Activated naive CD4-positive, alpha-beta T cell treated with Interleukin-2 at 50 U/mL for 16 hours (primary cell): ENCODE measurements around the gene SNX17.
"Not testable (repeated sequence)": the region's sequence is repeated elsewhere in the genome, so short reads cannot be mapped to it uniquely, and the experiment has no call there.

Experiments
- DNase-seq: peaks from one replicate; pipeline ENCODE4 v3.0.0-alpha.2; 2020

SNX17 gene

GRCh38 chr2:27370026-27370815 is at the start of gene SNX17, which contains the start of gene EIF2B4:
SNX17 (plus strand) TSS chr2:27370616; CDS start chr2:27370744, 128 bp downstream.
EIF2B4 (minus strand) TSS chr2:27370338; CDS start chr2:27370314, 24 bp downstream.
- DNase-seq = peak; percentile 100

- DNase-seq = no peak
These were observed 49.4 kb upstream of the SNX17 start for GRCh38 chr2:27320958-27321543.

- DNase-seq = no peak
These were observed 48.1 kb upstream of the SNX17 start for GRCh38 chr2:27322301-27322765.

- peak; percentile 91 for DNase-seq
These were observed 47.4 kb upstream of the SNX17 start, which contains the start of gene MPV17 for GRCh38 chr2:27322766-27323595. MPV17 (minus strand) TSS chr2:27323097; CDS start chr2:27322517, 580 bp downstream.

GRCh38 chr2:27323596-27324285 is 46.7 kb upstream of the SNX17 start:
- no peak for DNase-seq

- no peak for DNase-seq
These were observed 45.7 kb upstream of the SNX17 start for GRCh38 chr2:27324720-27325119.

GRCh38 chr2:27335311-27335710 is 35.1 kb upstream of the SNX17 start:
- DNase-seq = no peak

GRCh38 chr2:27336173-27336572 is 34.2 kb upstream of the SNX17 start:
- no peak for DNase-seq

GRCh38 chr2:27347641-27348040 is 22.8 kb upstream of the SNX17 start:
- DNase-seq = no peak

GRCh38 chr2:27350106-27350693 is 20.2 kb upstream of the SNX17 start:
- no peak for DNase-seq

- DNase-seq = no peak
These were observed 18.4 kb upstream of the SNX17 start for GRCh38 chr2:27351802-27352598.

- DNase-seq = not testable (repeated sequence)
These were observed 17.0 kb upstream of the SNX17 start for GRCh38 chr2:27353386-27353761.

GRCh38 chr2:27353762-27354596 is 16.4 kb upstream of the SNX17 start:
- DNase-seq = no peak

- no peak for DNase-seq
These were observed 15.9 kb upstream of the SNX17 start for GRCh38 chr2:27354597-27354927.

- DNase-seq = no peak
These were observed 14.4 kb upstream of the SNX17 start for GRCh38 chr2:27356056-27356381.

GRCh38 chr2:27356382-27357181 is 13.8 kb upstream of the SNX17 start, which contains the start of gene GTF3C2:
GTF3C2 (minus strand) TSS chr2:27356764; CDS start chr2:27343554, 13,210 bp downstream.
- DNase-seq = peak; percentile 93

- no peak for DNase-seq
These were observed 7.6 kb upstream of the SNX17 start for GRCh38 chr2:27362678-27363420.

- no peak for DNase-seq
These were observed 6.5 kb upstream of the SNX17 start for GRCh38 chr2:27363933-27364332.

GRCh38 chr2:27369471-27370025 is 868 bp upstream of the SNX17 start:
- no peak for DNase-seq
